ENCODE measurements around the gene IFIT1B. TPM values are rescaled to one million over a fixed set of nuclear protein-coding genes. Genes with fewer than 3 reads are reported as not detected.

The IFIT1B gene
- polyA plus RNA-seq, 3 donors = not detected

GRCh38 chr10:89374713-89375141, 3.1 kb upstream of the IFIT1B start:
- Histone ChIP-seq H3K4me3 (replicated peaks in 1 of 3; ENCODE audit: low read depth in 2 of 3, low read length in 3 of 3) (no peak overlapping the region), H3K4me1 (ENCODE audit: control insufficient read depth in 1 of 2, insufficient read depth in 2 of 2, low read length in 2 of 2) (peaks cover 8 to 10% of the 10 kb centered on the region in 2 donors), H3K27ac (ENCODE audit: low read depth in 1 of 2, low read length in 2 of 2) (no peak overlapping the region), H2AFZ (ENCODE audit: insufficient read depth, low read depth, low read length, poor library complexity, severe bottlenecking) (no peak overlapping the region), H3K9me3 (replicated peaks in 1 of 2; ENCODE audit: control insufficient read depth in 1 of 2, insufficient read depth in 1 of 2, low read length in 2 of 2) (no peaks in the 10 kb centered on the region), H3K27me3 (ENCODE audit: control insufficient read depth in 2 of 2, insufficient read depth in 2 of 2, low read length in 2 of 2) (no peaks in the 10 kb centered on the region), H3K36me3 (replicated peaks in 1 of 2; ENCODE audit: control insufficient read depth in 1 of 2, insufficient read depth in 2 of 2, low read length in 2 of 2) (no peaks in the 10 kb centered on the region), H3K9ac (ENCODE audit: insufficient read depth, low read length, poor library complexity, severe bottlenecking) (no peak overlapping the region), H3K4me2 (replicated peaks; ENCODE audit: extremely low read depth, low read length, poor library complexity, severe bottlenecking) (no peak overlapping the region), H3K79me2 (ENCODE audit: insufficient read depth, low read length) (no peaks in the 10 kb centered on the region), H4K20me1 (ENCODE audit: insufficient read depth, low read length) (no peaks in the 10 kb centered on the region)
- Mint-ChIP-seq H3K4me3 (no peak overlapping the region), H3K36me3 (no peaks in the 10 kb centered on the region), H3K27ac (peak overlapping the region in 1 of 7 donors; percentile 24), H3K9me3 (no peaks in the 10 kb centered on the region), H3K27me3 (ENCODE audit: low read depth in 3 of 3) (peaks cover 0 to 4% (median 2%) of the 10 kb centered on the region in 3 donors), H3K4me1 (peaks cover 14% of the 10 kb centered on the region)
- no peak for DNase-seq
- intact Hi-C loops (cut with micrococcal nuclease) = no loop called here
- no peak for TF ChIP-seq CTCF (IDR thresholded peaks at IDR 0.05)

- Histone ChIP-seq H3K4me3 (replicated peaks in 1 of 3; ENCODE audit: low read depth in 2 of 3, low read length in 3 of 3) (no peak overlapping the region), H3K4me1 (ENCODE audit: control insufficient read depth in 1 of 2, insufficient read depth in 2 of 2, low read length in 2 of 2) (peaks cover 10 to 12% of the 10 kb centered on the region in 2 donors), H4K20me1 (ENCODE audit: insufficient read depth, low read length) (no peaks in the 10 kb centered on the region), H2AFZ (ENCODE audit: insufficient read depth, low read depth, low read length, poor library complexity, severe bottlenecking) (no peak overlapping the region), H3K4me2 (replicated peaks; ENCODE audit: extremely low read depth, low read length, poor library complexity, severe bottlenecking) (no peak overlapping the region), H3K27me3 (ENCODE audit: control insufficient read depth in 2 of 2, insufficient read depth in 2 of 2, low read length in 2 of 2) (no peaks in the 10 kb centered on the region), H3K9ac (ENCODE audit: insufficient read depth, low read length, poor library complexity, severe bottlenecking) (no peak overlapping the region), H3K79me2 (ENCODE audit: insufficient read depth, low read length) (no peaks in the 10 kb centered on the region), H3K36me3 (replicated peaks in 1 of 2; ENCODE audit: control insufficient read depth in 1 of 2, insufficient read depth in 2 of 2, low read length in 2 of 2) (no peaks in the 10 kb centered on the region), H3K27ac (ENCODE audit: low read depth in 1 of 2, low read length in 2 of 2) (no peak overlapping the region), H3K9me3 (replicated peaks in 1 of 2; ENCODE audit: control insufficient read depth in 1 of 2, insufficient read depth in 1 of 2, low read length in 2 of 2) (no peaks in the 10 kb centered on the region)
- no peaks in the 10 kb centered on the region for H3K36me3 Mint-ChIP-seq
- H3K27ac Mint-ChIP-seq = no peak overlapping the region
- TF ChIP-seq CTCF (IDR thresholded peaks at IDR 0.05) = no peak
- no peaks in the 10 kb centered on the region for H3K9me3 Mint-ChIP-seq
- peaks cover 0 to 6% (median 3%) of the 10 kb centered on the region in 3 donors for H3K27me3 Mint-ChIP-seq (ENCODE audit: low read depth in 3 of 3)
- H3K4me1 Mint-ChIP-seq = peaks cover 19% of the 10 kb centered on the region
- intact Hi-C loops (cut with micrococcal nuclease) = no loop called here
- no peak overlapping the region for H3K4me3 Mint-ChIP-seq
- no peak for DNase-seq
These were observed 1.2 kb downstream of the IFIT1B start for GRCh38 chr10:89379103-89379502.
